ENCODE results near the gene DSP. TPM values are rescaled to one million over a fixed set of nuclear protein-coding genes. Genes with fewer than 3 reads are reported as not detected.

The DSP gene
- total RNA-seq, 1 donor from 2014 or later: 38.7 TPM

GRCh38 chr6:7544597-7544996 lies 3.1 kb downstream of the DSP start:
- no peaks in the 10 kb centered on the region for H3K9me3 Mint-ChIP-seq
- H3K4me1 Mint-ChIP-seq: peaks cover 35% of the 10 kb centered on the region
- peaks cover 22% of the 10 kb centered on the region for H3K27me3 Mint-ChIP-seq (ENCODE audit: insufficient read depth, low read depth)
- no peak overlapping the region for H3K27ac ChIP-seq
- H3K36me3 ChIP-seq: no peaks in the 10 kb centered on the region
- H3K27me3 ChIP-seq: peaks cover 39% of the 10 kb centered on the region
- peaks cover 47% of the 10 kb centered on the region for H3K4me1 ChIP-seq
- no peak overlapping the region for H3K27ac Mint-ChIP-seq
- no peaks in the 10 kb centered on the region for H3K36me3 Mint-ChIP-seq
- H3K79me2 ChIP-seq (ENCODE audit: low read depth): peaks cover 20% of the 10 kb centered on the region
- peaks cover 61% of the 10 kb centered on the region for H4K20me1 ChIP-seq (ENCODE audit: low read depth)
- peak overlapping the region; percentile 89 for H3K4me2 ChIP-seq
- peak overlapping the region; percentile 51 for H3K4me3 ChIP-seq
- no peak overlapping the region for H3K4me3 Mint-ChIP-seq
- TF ChIP-seq EZH2phosphoT487 (IDR thresholded peaks at IDR 0.05) (no peak), EZH2 (IDR thresholded peaks at IDR 0.05) (no peak), CTCF (IDR thresholded peaks at IDR 0.05) (no peak)
- no peak overlapping the region for H2AFZ ChIP-seq (replicated peaks)
- peaks cover 61% of the 10 kb centered on the region for H3F3A ChIP-seq (ENCODE audit: low read depth)
- no peak overlapping the region for H3K9ac ChIP-seq
- peak; percentile 41 for DNase-seq (ENCODE audit: low spot score)
- H3K9me3 ChIP-seq (ENCODE audit: low read depth): no peaks in the 10 kb centered on the region

DNA sequence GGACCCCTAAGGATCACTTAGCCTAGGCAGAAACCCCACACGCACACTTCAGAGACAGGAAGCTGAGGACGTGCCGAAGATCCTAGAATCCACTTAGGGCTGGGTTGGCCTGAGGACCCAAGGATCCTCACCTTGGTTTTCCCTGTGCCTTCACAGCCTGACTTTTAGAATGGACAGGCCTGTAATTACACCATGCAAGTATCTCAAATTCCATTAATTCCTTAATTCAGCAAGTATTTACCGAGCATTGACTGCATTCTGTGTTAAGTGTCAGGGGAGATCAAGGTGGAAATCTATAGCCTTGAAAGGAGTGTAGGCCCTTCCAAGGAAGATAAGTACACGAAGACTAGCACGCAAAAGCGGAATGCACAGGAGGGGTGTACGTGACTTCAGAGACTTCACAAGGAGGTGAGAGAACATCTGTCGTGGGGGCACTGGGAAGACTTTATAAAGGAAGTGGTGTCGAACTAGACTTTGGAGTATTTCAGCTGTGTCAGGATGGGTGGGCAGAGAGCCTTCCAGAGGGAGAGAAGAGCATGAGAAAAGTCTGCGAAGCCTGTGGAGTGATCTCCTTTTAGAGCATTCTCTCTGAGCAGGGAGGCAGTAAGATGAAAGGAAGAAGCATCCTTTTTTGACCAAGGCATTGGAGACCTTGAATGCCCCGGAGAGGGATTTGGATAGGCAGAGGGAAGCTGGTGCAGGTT lies 4.0 kb downstream of the DSP start:
- Histone ChIP-seq H3K79me2 (ENCODE audit: low read depth) (peaks cover 20% of the 10 kb centered on the region), H2AFZ (replicated peaks) (no peak overlapping the region), H3K9ac (no peak overlapping the region), H3K4me2 (peak overlapping the region; percentile 89), H3F3A (ENCODE audit: low read depth) (peaks cover 61% of the 10 kb centered on the region), H3K4me1 (peaks cover 46% of the 10 kb centered on the region), H4K20me1 (ENCODE audit: low read depth) (peaks cover 61% of the 10 kb centered on the region), H3K27me3 (peaks cover 30% of the 10 kb centered on the region), H3K4me3 (no peak overlapping the region), H3K9me3 (ENCODE audit: low read depth) (no peaks in the 10 kb centered on the region), H3K36me3 (no peaks in the 10 kb centered on the region), H3K27ac (no peak overlapping the region)
- H3K4me1 Mint-ChIP-seq: peaks cover 35% of the 10 kb centered on the region
- TF ChIP-seq CTCF (IDR thresholded peaks at IDR 0.05): no peak
- no peak for TF ChIP-seq EZH2 (IDR thresholded peaks at IDR 0.05)
- no peak for TF ChIP-seq EZH2phosphoT487 (IDR thresholded peaks at IDR 0.05)
- no peaks in the 10 kb centered on the region for H3K36me3 Mint-ChIP-seq
- H3K9me3 Mint-ChIP-seq: no peaks in the 10 kb centered on the region
- peak; percentile 15 for DNase-seq (ENCODE audit: low spot score)
- H3K4me3 Mint-ChIP-seq: no peak overlapping the region
- H3K27me3 Mint-ChIP-seq (ENCODE audit: insufficient read depth, low read depth): peaks cover 17% of the 10 kb centered on the region
- no peak overlapping the region for H3K27ac Mint-ChIP-seq

DNA sequence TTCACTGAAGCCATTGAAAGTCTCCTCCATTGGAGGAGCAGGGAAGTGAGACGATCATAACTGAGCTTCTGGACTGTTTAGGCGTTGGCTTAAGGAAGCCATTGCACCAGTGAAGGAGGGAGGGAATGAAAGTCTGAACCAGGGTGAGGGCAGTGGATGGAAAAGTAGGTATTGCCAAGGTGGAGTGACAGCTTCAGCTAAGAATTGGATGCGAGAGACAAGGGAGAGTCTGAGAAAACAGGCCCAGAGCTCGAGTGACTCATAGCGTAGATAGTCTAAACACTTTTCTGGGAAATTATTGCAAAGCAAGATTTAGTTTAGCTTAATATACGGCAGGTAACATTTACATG lies 4.5 kb downstream of the DSP start:
- Histone ChIP-seq H3K9me3 (ENCODE audit: low read depth) (no peaks in the 10 kb centered on the region), H3K4me2 (no peak overlapping the region), H4K20me1 (ENCODE audit: low read depth) (peaks cover 61% of the 10 kb centered on the region), H3K79me2 (ENCODE audit: low read depth) (peaks cover 20% of the 10 kb centered on the region), H3K27me3 (peaks cover 25% of the 10 kb centered on the region), H3K27ac (no peak overlapping the region), H3K9ac (no peak overlapping the region), H3K4me3 (no peak overlapping the region), H3K36me3 (no peaks in the 10 kb centered on the region), H3K4me1 (peaks cover 41% of the 10 kb centered on the region), H2AFZ (replicated peaks) (no peak overlapping the region), H3F3A (ENCODE audit: low read depth) (peaks cover 56% of the 10 kb centered on the region)
- Mint-ChIP-seq H3K4me3 (no peak overlapping the region), H3K4me1 (peaks cover 30% of the 10 kb centered on the region), H3K36me3 (no peaks in the 10 kb centered on the region), H3K27me3 (ENCODE audit: insufficient read depth, low read depth) (peaks cover 12% of the 10 kb centered on the region), H3K27ac (no peak overlapping the region), H3K9me3 (no peaks in the 10 kb centered on the region)
- DNase-seq (ENCODE audit: low spot score): no peak
- TF ChIP-seq EZH2phosphoT487 (IDR thresholded peaks at IDR 0.05) (no peak), EZH2 (IDR thresholded peaks at IDR 0.05) (no peak), CTCF (IDR thresholded peaks at IDR 0.05) (no peak)

Measured in neural progenitor cell (in vitro differentiated cells).